ENCODE data around the gene KRTAP4-16.
"Not testable (repeated sequence)": the region's sequence is repeated elsewhere in the genome, so short reads cannot be mapped to it uniquely, and the experiment has no call there.

Gene KRTAP4-16

GRCh38 chr17:41118721-41119120 is 16.7 kb upstream of the KRTAP4-16 start:
- DNase-seq: no peak

GRCh38 chr17:41117846-41118386 is 15.9 kb upstream of the KRTAP4-16 start, which contains the start of gene KRTAP4-11:
Gene KRTAP4-11 (minus strand): TSS chr17:41118373. CDS start chr17:41118315, 58 bp downstream.
- DNase-seq: not testable (repeated sequence)

GRCh38 chr17:41116297-41116696 is 14.3 kb upstream of the KRTAP4-16 start:
- peak; percentile 49 for DNase-seq

GRCh38 chr17:41111151-41111885 is 9.3 kb upstream of the KRTAP4-16 start:
- no peak for DNase-seq

- not testable (repeated sequence) for DNase-seq
These were observed 6.8 kb upstream of the KRTAP4-16 start for GRCh38 chr17:41108728-41109386.

- DNase-seq: no peak
These were observed 6.0 kb upstream of the KRTAP4-16 start for GRCh38 chr17:41107941-41108450.

- not testable (repeated sequence) for DNase-seq
These were observed 3.3 kb upstream of the KRTAP4-16 start, which contains the start of gene KRTAP4-9 for GRCh38 chr17:41105347-41105746. Gene KRTAP4-9 (plus strand): TSS chr17:41105389. CDS start chr17:41105389, 0 bp downstream.

- DNase-seq: not testable (repeated sequence)
These were observed 2.5 kb upstream of the KRTAP4-16 start for GRCh38 chr17:41104386-41105038.

GRCh38 chr17:41103896-41104295 is 1.9 kb upstream of the KRTAP4-16 start:
- DNase-seq: no peak

- not testable (repeated sequence) for DNase-seq
These were observed 2.1 kb downstream of the KRTAP4-16 start for GRCh38 chr17:41099682-41100480.

- DNase-seq: no peak
These were observed 3.5 kb downstream of the KRTAP4-16 start for GRCh38 chr17:41098481-41098880.

GRCh38 chr17:41098042-41098441 is 4.0 kb downstream of the KRTAP4-16 start, which contains the start of gene KRTAP4-8:
Gene KRTAP4-8 (minus strand): TSS chr17:41098142. CDS start chr17:41098084, 58 bp downstream.
- no peak for DNase-seq

- no peak for DNase-seq
These were observed 6.0 kb downstream of the KRTAP4-16 start for GRCh38 chr17:41096055-41096454.

- DNase-seq: not testable (repeated sequence)
These were observed 13.2 kb downstream of the KRTAP4-16 start for GRCh38 chr17:41088760-41089352.

GRCh38 chr17:41084100-41084856 is 17.7 kb downstream of the KRTAP4-16 start, which contains the start of gene KRTAP4-7:
Gene KRTAP4-7 (plus strand): TSS chr17:41084150. CDS start chr17:41084207, 57 bp downstream.
- not testable (repeated sequence) for DNase-seq

- not testable (repeated sequence) for DNase-seq
These were observed 18.6 kb downstream of the KRTAP4-16 start for GRCh38 chr17:41083427-41083826.

GRCh38 chr17:41082626-41083025 is 19.4 kb downstream of the KRTAP4-16 start:
- DNase-seq: no peak

- no peak for DNase-seq
These were observed 25.2 kb downstream of the KRTAP4-16 start for GRCh38 chr17:41076788-41077187.

- no peak for DNase-seq
These were observed 28.3 kb downstream of the KRTAP4-16 start for GRCh38 chr17:41073676-41074075.

- DNase-seq: no peak
These were observed 30.2 kb downstream of the KRTAP4-16 start for GRCh38 chr17:41071606-41072360.
